KMS-11 (cell line): ENCODE results near the gene WNT3A.

Experiments used
- H2AFZ ChIP-seq: fragments of 200-600 bp; sonication (generic); 2 replicates; pipeline ENCODE4 v1.6.1; 2016; ENCODE audit warnings: antibody characterized with exemption, mixed run types, low read depth
- H3K27ac ChIP-seq: fragments of 200-600 bp; sonication (generic); 2 replicates; pipeline ENCODE4 v1.6.1; 2016; ENCODE audit warnings: mild to moderate bottlenecking, mixed run types
- H3K27me3 ChIP-seq: fragments of 200-600 bp; sonication (generic); 2 replicates; pipeline ENCODE4 v1.6.1; 2017; ENCODE audit warnings: mild to moderate bottlenecking, low read depth, mixed run types, moderate library complexity; ENCODE audit not compliant: insufficient read depth
- H3K36me3 ChIP-seq: fragments of 200-600 bp; sonication (generic); 2 replicates; pipeline ENCODE4 v1.6.1; 2017; ENCODE audit warnings: mild to moderate bottlenecking, mixed run types; ENCODE audit not compliant: insufficient read depth
- H3K4me1 ChIP-seq: fragments of 200-600 bp; sonication (generic); 2 replicates; pipeline ENCODE4 v1.6.1; 2016; ENCODE audit warnings: mild to moderate bottlenecking, low read depth, mixed run types; ENCODE audit not compliant: poor library complexity, severe bottlenecking
- H3K4me2 ChIP-seq: fragments of 200-600 bp; sonication (generic); 2 replicates; pipeline ENCODE4 v1.7.0; 2016; ENCODE audit warnings: mild to moderate bottlenecking, mixed run types
- H3K4me3 ChIP-seq: fragments of 200-600 bp; sonication (generic); IDR thresholded peaks from 2 replicates; pipeline ENCODE4 v1.6.1; 2017; ENCODE audit warnings: low read depth, low read length, mixed read lengths; ENCODE audit not compliant: insufficient read depth
- H3K79me2 ChIP-seq: fragments of 200-600 bp; sonication (generic); 2 replicates; pipeline ENCODE4 v1.6.1; 2016; ENCODE audit warnings: low read depth, mixed run types; ENCODE audit not compliant: insufficient read depth
- H3K9ac ChIP-seq: fragments of 200-600 bp; sonication (generic); 2 replicates; pipeline ENCODE4 v1.6.1; 2016; ENCODE audit warnings: mild to moderate bottlenecking, mixed run types
- H4K20me1 ChIP-seq: fragments of 200-600 bp; sonication (generic); 2 replicates; pipeline ENCODE4 v1.6.1; 2016; ENCODE audit warnings: mild to moderate bottlenecking, mixed run types; ENCODE audit not compliant: insufficient read depth
- TF ChIP-seq, protein P1 (sequence below): fragments of 200-600 bp; sonication (generic); conservative IDR thresholded peaks from 2 replicates; pipeline ENCODE4 v1.6.1; 2017; ENCODE audit warnings: low read depth, mild to moderate bottlenecking, antibody characterized with exemption, low read length, moderate library complexity, mixed read lengths

WNT3A gene

DNA sequence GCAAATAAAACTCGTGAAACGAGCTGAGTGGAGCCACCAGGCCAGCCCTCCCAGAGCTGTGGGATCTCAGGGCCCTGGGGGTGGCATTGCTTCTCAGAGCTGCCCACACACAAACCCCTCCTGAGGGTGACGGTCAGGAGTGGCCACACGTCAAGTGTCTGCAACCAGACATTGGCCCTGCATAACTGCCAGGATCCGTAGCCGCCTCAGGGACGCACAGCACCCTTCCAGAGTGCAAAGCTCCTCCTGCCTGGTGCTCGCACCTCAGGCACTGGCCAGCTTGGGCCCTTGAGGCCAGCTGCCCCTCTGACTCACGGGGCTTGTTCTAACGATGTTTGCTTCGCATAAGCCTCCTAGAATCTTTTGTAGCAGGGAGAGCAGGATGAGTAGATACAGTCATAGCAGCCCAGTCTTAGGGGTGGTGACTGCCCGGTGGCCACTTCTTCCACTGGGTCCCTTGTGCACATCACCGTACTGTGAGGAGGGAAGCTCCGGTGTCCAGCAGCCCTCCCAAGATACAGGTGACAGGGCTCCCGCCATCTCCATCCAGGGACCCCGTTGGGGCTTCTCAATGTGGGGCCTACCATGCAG lies 5.0 kb downstream of the WNT3A start:
- Histone ChIP-seq H4K20me1 (no peaks in the 10 kb centered on the region), H3K4me1 (peaks cover 3% of the 10 kb centered on the region), H3K27ac (no peak overlapping the region), H3K36me3 (no peaks in the 10 kb centered on the region), H3K9ac (no peak overlapping the region), H3K4me2 (no peak overlapping the region), H3K27me3 (peaks cover 44% of the 10 kb centered on the region; the same call in 1 of the 2 replicates), H3K79me2 (no peaks in the 10 kb centered on the region), H2AFZ (no peak overlapping the region), H3K4me3 (no peak overlapping the region)
- TF ChIP-seq, protein P1, sequence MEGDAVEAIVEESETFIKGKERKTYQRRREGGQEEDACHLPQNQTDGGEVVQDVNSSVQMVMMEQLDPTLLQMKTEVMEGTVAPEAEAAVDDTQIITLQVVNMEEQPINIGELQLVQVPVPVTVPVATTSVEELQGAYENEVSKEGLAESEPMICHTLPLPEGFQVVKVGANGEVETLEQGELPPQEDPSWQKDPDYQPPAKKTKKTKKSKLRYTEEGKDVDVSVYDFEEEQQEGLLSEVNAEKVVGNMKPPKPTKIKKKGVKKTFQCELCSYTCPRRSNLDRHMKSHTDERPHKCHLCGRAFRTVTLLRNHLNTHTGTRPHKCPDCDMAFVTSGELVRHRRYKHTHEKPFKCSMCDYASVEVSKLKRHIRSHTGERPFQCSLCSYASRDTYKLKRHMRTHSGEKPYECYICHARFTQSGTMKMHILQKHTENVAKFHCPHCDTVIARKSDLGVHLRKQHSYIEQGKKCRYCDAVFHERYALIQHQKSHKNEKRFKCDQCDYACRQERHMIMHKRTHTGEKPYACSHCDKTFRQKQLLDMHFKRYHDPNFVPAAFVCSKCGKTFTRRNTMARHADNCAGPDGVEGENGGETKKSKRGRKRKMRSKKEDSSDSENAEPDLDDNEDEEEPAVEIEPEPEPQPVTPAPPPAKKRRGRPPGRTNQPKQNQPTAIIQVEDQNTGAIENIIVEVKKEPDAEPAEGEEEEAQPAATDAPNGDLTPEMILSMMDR: no peak

DNA sequence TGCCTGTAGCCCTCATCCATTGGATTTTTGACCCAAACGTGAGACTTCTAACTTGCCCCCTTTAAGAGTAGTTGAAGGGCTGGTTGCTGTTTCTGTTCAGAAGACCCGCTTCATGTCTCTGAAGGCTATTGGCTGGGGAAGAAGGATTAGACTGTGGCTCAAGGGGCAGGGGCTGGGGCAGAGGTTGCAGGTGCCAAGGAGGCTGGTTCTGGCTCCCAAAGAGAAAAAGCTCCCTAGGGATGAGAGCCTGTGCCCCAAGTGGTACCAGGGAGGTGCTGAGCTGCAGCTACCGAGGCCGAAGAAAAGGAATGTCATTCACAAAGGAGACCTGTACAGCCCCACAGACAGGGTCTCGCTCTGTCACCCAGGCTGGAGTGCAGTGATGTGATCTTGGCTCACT lies 5.8 kb downstream of the WNT3A start:
- Histone ChIP-seq H3K4me2 (no peak overlapping the region), H3K9ac (no peak overlapping the region), H2AFZ (no peak overlapping the region), H3K27ac (no peak overlapping the region), H3K4me3 (no peak overlapping the region), H4K20me1 (no peaks in the 10 kb centered on the region), H3K4me1 (peaks cover 3% of the 10 kb centered on the region), H3K79me2 (no peaks in the 10 kb centered on the region), H3K27me3 (peaks cover 39% of the 10 kb centered on the region; the same call in 1 of the 2 replicates), H3K36me3 (no peaks in the 10 kb centered on the region)
- TF ChIP-seq, protein P1: no peak

DNA sequence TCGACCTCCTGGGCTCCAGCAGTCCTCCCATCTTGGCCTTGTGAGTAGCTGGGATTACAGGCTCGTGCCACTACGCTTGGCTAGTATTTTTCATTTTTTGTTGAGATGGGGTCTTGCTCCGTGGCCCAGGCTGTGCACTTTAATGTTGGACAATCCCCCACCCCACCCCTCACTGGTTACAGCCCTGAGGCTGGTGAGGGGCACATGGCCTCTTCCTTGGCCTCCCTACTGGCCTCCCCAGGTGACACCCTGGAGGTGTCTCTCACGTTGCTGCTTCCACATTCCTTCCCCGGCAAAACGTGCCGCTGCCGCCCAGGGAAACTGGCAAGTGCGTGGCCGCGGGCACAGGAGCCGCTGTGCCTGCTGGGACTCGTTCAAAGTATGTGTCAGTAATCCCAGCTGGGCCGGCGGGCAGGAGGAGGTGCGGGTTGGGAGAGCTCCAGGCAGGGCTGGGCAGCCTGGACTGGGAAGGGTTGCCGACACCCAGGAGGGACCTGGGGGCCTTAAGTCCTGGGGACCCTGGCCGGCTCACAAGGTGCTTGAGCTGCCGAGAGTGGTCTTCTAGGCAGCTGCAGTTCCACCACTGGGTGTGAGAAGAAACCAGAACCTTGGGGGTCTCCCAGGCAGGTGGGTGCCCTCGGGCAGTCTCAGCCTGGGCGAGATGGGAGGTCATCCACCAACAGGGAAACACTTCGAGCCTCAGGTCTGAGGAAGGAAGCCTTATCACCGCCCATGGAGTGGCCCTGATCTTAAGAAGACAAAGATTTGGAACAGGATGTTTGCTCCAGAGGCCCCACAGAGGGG lies 6.5 kb downstream of the WNT3A start:
- H3K27ac ChIP-seq: no peak overlapping the region
- no peaks in the 10 kb centered on the region for H3K36me3 ChIP-seq
- H2AFZ ChIP-seq: no peak overlapping the region
- H3K4me2 ChIP-seq: no peak overlapping the region
- no peak overlapping the region for H3K4me3 ChIP-seq
- peaks cover 3% of the 10 kb centered on the region for H3K4me1 ChIP-seq
- no peak overlapping the region for H3K9ac ChIP-seq
- H4K20me1 ChIP-seq: no peaks in the 10 kb centered on the region
- no peaks in the 10 kb centered on the region for H3K79me2 ChIP-seq
- peaks cover 33% of the 10 kb centered on the region; the same call in 1 of the 2 replicates for H3K27me3 ChIP-seq
- TF ChIP-seq, protein P1: no peak

DNA sequence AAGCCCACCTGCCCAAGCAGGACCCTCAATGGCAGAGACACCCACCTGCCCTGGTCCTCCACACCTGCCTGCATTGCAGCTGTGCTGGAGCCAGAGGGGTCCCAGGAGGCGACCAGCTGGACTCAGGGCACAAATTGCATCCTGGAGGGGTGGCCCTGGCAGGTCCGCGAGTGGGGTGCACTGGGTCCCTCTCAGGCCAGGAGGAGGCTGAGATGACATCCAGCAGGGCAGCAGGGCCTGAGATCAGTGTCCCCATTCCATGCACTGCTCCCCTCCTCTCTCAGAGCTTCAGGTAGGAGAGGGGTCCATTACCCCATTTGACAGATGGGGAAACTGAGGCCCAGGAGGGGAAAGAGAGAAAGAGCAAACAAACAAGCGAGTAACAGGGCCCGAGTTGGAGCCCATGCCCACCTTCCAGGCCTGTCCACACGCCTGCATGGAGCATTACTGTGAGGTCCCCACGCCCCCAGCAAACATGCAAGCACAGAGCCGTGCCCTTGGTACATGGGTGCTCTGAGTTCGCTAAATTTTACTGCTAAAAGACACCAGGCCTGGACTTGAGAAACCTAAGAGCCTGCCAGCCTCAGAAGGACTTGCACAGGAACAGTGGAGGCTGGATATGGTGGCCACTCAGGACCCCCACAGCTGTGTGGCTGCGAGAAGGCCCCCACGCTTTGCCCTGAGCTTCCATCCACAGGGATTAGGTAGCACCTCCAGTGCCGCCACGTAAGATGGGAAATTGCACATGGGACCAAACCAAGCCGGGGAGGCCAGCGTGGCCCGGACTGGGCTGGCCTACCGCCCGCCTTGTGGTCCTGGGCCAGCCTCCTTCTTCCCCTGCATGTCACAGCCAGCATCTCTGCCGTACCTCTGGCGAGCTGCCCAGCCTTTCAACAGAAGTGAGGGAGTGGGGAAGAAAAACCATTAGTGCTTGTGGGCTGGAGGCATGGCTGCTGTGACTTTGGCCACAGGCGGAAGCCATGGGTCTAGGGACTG lies 7.4 kb downstream of the WNT3A start:
- Histone ChIP-seq H4K20me1 (no peaks in the 10 kb centered on the region), H3K4me1 (peaks cover 3% of the 10 kb centered on the region), H3K9ac (no peak overlapping the region), H3K36me3 (no peaks in the 10 kb centered on the region), H3K79me2 (no peaks in the 10 kb centered on the region), H3K27ac (no peak overlapping the region), H3K4me3 (no peak overlapping the region), H3K27me3 (peaks cover 28% of the 10 kb centered on the region; the same call in 1 of the 2 replicates), H3K4me2 (no peak overlapping the region), H2AFZ (no peak overlapping the region)
- TF ChIP-seq, protein P1: no peak
